Thyroid gland (tissue), 4 donors: ENCODE results near the gene LRMDA.

Experiments used
- CTCF ChIP-seq, 6 experiments: fragments of 200-600 bp in 3 of 6; fragments of 450-650 bp in 3 of 6; sonication (generic) in 3 of 6; IDR thresholded peaks; one replicate each; pipeline ENCODE4 v1.5.1; 2016 to 2019; ENCODE audit warnings: antibody characterized with exemption in 6 of 6, mild to moderate bottlenecking in 2 of 6, inconsistent platforms in 1 of 6, moderate library complexity in 1 of 6
- POLR2A ChIP-seq, 2 donors: fragments of 450-650 bp; IDR thresholded peaks; one replicate each; pipeline ENCODE4 v1.6.1; 2017; ENCODE audit warnings: antibody characterized with exemption in 2 of 2, mild to moderate bottlenecking in 2 of 2, moderate library complexity in 1 of 2

DNA sequence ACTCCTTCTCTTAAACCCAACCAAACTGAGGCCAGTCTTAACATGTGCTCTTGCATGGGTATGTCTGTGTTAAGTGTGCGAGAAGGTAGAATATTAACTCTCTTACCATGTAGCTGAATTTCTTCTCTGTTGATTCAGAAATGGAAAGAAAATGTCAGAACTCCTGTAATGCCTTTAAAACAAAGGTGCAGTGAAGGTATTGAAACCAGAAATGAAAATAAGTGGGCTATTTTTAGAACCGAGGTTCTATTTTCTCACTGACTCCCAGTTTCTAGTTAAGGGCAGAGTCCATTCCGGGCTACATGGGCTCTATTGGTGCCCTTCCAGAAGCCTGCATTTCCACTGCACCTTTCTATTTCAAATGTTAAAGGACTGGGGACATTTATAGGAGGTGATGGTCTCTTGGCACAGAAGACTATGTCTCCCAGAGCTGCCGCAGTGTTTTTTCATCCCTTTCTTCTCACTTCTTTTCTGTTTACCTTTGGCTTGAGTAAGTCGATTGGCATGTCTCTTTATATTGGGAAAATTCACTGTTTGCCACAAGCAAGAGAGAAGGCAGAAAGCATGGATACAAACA, 174.9 kb downstream of the LRMDA start:
- TF ChIP-seq POLR2A (IDR thresholded peaks at IDR 0.05) (no peak), CTCF (IDR thresholded peaks at IDR 0.05) (no peak)
